Panc1 (cell line): ENCODE data around the gene FCRL4. TPM values are rescaled to one million over a fixed set of nuclear protein-coding genes. Genes with fewer than 3 reads are reported as not detected.

Experiments
- ATAC-seq: fragments of 200-7000 bp; cut with Tn5 transposase; 2 replicates; pipeline ENCODE4 v1.9.1; 2020; ENCODE audit warnings: mild to moderate bottlenecking, moderate library complexity
- BruUV-seq: library from RNA; stranded (reverse); fragments of 400-500 nt; replicated peaks from 2 replicates; lab custom pipeline; 2021; lab: Mats Ljungman, UMichigan
- CTCF ChIA-PET: fragments of 300-600 bp; sonication (Branson Sonifier 250); formaldehyde crosslinking; loops from one replicate; lab custom pipeline; 2022; ENCODE audit warnings: antibody characterized with exemption; lab: Charles Lee
- POLR2A ChIA-PET: fragments of 300-600 bp; sonication (Branson Sonifier 250); formaldehyde crosslinking; loops from one replicate; lab custom pipeline; 2022; ENCODE audit warnings: antibody characterized with exemption; lab: Charles Lee
- DNase-seq: peaks from one replicate; pipeline ENCODE4 v3.0.0-alpha.2; 2010; ENCODE audit warnings: low read depth, low spot score
- H3K27ac ChIP-seq: 2 replicates; pipeline ENCODE4 v1.5.1; 2011; ENCODE audit warnings: mild to moderate bottlenecking, low read length, inconsistent platforms
- H3K27me3 ChIP-seq: fragments of 200-500 bp; sonication (Bioruptor generic); 2 replicates; pipeline ENCODE4 v1.6.0; 2014; ENCODE audit warnings: low read length, inconsistent platforms; ENCODE audit not compliant: control insufficient read depth, insufficient read depth
- H3K36me3 ChIP-seq: fragments of 200-500 bp; sonication (Bioruptor generic); 2 replicates; pipeline ENCODE4 v1.5.1; 2014; ENCODE audit warnings: inconsistent platforms, mild to moderate bottlenecking, low read length, moderate library complexity; ENCODE audit not compliant: control insufficient read depth, insufficient read depth
- H3K4me1 ChIP-seq: 2 replicates; pipeline ENCODE4 v1.5.1; 2011; ENCODE audit warnings: inconsistent platforms, mild to moderate bottlenecking, low read length, moderate library complexity; ENCODE audit not compliant: control insufficient read depth, insufficient read depth
- H3K4me3 ChIP-seq, 2 experiments: 2 replicates each; pipeline ENCODE4 v1.5.1; 2011 to 2012; ENCODE audit warnings: low read depth in 2 of 2, low read length in 2 of 2, mild to moderate bottlenecking in 2 of 2, inconsistent platforms in 1 of 2, moderate library complexity in 1 of 2
- H3K9me3 ChIP-seq: fragments of 200-500 bp; sonication (Bioruptor generic); 2 replicates; pipeline ENCODE4 v1.5.1; 2014; ENCODE audit warnings: low read depth, mild to moderate bottlenecking, inconsistent platforms, low read length, moderate library complexity; ENCODE audit not compliant: control insufficient read depth, insufficient read depth
- POLR2AphosphoS5 ChIP-seq: IDR thresholded peaks from 2 replicates; pipeline ENCODE4 v1.6.1; 2012; ENCODE audit warnings: mild to moderate bottlenecking, low read depth, low read length, moderate library complexity
- SIN3A ChIP-seq: IDR thresholded peaks from 2 replicates; pipeline ENCODE4 v1.6.1; 2012; ENCODE audit warnings: low read depth, mild to moderate bottlenecking, low read length, moderate library complexity, borderline replicate concordance; ENCODE audit not compliant: insufficient read depth
- TCF7L2 ChIP-seq: IDR thresholded peaks from 2 replicates; pipeline ENCODE4 v1.6.1; 2011; ENCODE audit warnings: mild to moderate bottlenecking, low read depth, low read length, inconsistent platforms
- in situ Hi-C: cut with HindIII; loops from 2 replicates; pipeline ENCODE4 v1.10.0; 2016; ENCODE audit warnings: low sequenced_read_pairs, low pct_unique_long_range_greater_than_20kb
- intact Hi-C: fragments of 100-400 bp; cut with micrococcal nuclease; formaldehyde crosslinking; loops from one replicate; pipeline ENCODE4 v1.10.0; 2022; ENCODE audit not compliant: unreplicated experiment
- total RNA-seq: library from RNA; stranded (reverse); gene quantifications from one replicate; pipeline ENCODE4 v1.2.1, GENCODE V29; 2021; ENCODE audit not compliant: unreplicated experiment
- TF ChIP-seq, protein P1 (sequence below): fragments of 450-650 bp; IDR thresholded peaks from 2 replicates; pipeline ENCODE4 v1.5.1; 2017; ENCODE audit warnings: mild to moderate bottlenecking
- TF ChIP-seq, protein P2 (sequence below), 2 experiments: IDR thresholded peaks; 2 replicates each; pipeline ENCODE4 v1.6.1; 2011 to 2012; ENCODE audit warnings: low read depth in 2 of 2, control low read depth in 1 of 2, low read length in 1 of 2, mild to moderate bottlenecking in 1 of 2, moderate library complexity in 1 of 2; ENCODE audit not compliant: insufficient read depth in 1 of 2

The FCRL4 gene
- total RNA-seq, 1 experiment from 2014 or later: not detected

DNA sequence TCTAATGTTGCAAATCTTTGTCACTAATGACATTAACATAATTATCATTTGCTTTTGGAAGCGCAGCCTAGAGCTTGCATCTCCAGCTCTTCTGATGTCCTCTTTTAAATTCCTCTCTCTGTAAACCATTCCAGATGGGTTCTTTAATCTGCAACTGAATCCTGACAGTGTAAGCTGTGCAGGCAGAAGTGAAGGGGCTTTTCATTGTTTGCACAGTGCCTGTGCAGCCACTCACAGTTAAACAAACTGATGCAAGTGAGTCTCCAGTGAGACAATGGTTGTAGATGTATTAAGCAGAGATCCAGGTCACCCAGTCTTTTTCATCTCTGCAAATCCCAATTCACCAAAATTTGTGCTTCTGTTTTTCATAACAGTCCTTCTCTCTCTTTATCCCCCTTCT, 23.0 kb downstream of the FCRL4 start:
- in situ Hi-C loops: no loop called here
- no peak overlapping the region for H3K27ac ChIP-seq
- no peak for DNase-seq
- H3K4me3 ChIP-seq: no peak overlapping the region
- H3K36me3 ChIP-seq: no peaks in the 10 kb centered on the region
- ATAC-seq: no peak
- POLR2A ChIA-PET: no interaction called here
- peaks cover 7% of the 10 kb centered on the region; the same call in 1 of the 2 replicates for H3K27me3 ChIP-seq
- no peaks in the 10 kb centered on the region for H3K9me3 ChIP-seq
- CTCF ChIA-PET: no interaction called here
- intact Hi-C loops: loop anchor here (10.0 kb wide), 1 partner anchor 60 kb away; no protein-coding TSS in a partner anchor
- no TSS peak for BruUV-seq
- H3K4me1 ChIP-seq: no peaks in the 10 kb centered on the region
- TF ChIP-seq TCF7L2 (no peak), POLR2AphosphoS5 (no peak), SIN3A (no peak)
- TF ChIP-seq, protein P1, sequence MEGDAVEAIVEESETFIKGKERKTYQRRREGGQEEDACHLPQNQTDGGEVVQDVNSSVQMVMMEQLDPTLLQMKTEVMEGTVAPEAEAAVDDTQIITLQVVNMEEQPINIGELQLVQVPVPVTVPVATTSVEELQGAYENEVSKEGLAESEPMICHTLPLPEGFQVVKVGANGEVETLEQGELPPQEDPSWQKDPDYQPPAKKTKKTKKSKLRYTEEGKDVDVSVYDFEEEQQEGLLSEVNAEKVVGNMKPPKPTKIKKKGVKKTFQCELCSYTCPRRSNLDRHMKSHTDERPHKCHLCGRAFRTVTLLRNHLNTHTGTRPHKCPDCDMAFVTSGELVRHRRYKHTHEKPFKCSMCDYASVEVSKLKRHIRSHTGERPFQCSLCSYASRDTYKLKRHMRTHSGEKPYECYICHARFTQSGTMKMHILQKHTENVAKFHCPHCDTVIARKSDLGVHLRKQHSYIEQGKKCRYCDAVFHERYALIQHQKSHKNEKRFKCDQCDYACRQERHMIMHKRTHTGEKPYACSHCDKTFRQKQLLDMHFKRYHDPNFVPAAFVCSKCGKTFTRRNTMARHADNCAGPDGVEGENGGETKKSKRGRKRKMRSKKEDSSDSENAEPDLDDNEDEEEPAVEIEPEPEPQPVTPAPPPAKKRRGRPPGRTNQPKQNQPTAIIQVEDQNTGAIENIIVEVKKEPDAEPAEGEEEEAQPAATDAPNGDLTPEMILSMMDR: no peak
- TF ChIP-seq, protein P2, sequence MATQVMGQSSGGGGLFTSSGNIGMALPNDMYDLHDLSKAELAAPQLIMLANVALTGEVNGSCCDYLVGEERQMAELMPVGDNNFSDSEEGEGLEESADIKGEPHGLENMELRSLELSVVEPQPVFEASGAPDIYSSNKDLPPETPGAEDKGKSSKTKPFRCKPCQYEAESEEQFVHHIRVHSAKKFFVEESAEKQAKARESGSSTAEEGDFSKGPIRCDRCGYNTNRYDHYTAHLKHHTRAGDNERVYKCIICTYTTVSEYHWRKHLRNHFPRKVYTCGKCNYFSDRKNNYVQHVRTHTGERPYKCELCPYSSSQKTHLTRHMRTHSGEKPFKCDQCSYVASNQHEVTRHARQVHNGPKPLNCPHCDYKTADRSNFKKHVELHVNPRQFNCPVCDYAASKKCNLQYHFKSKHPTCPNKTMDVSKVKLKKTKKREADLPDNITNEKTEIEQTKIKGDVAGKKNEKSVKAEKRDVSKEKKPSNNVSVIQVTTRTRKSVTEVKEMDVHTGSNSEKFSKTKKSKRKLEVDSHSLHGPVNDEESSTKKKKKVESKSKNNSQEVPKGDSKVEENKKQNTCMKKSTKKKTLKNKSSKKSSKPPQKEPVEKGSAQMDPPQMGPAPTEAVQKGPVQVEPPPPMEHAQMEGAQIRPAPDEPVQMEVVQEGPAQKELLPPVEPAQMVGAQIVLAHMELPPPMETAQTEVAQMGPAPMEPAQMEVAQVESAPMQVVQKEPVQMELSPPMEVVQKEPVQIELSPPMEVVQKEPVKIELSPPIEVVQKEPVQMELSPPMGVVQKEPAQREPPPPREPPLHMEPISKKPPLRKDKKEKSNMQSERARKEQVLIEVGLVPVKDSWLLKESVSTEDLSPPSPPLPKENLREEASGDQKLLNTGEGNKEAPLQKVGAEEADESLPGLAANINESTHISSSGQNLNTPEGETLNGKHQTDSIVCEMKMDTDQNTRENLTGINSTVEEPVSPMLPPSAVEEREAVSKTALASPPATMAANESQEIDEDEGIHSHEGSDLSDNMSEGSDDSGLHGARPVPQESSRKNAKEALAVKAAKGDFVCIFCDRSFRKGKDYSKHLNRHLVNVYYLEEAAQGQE (IDR thresholded peaks at IDR 0.05; ENCODE audit: insufficient read depth in 1 of 2, low read depth in 2 of 2, low read length in 1 of 2): no peak

DNA sequence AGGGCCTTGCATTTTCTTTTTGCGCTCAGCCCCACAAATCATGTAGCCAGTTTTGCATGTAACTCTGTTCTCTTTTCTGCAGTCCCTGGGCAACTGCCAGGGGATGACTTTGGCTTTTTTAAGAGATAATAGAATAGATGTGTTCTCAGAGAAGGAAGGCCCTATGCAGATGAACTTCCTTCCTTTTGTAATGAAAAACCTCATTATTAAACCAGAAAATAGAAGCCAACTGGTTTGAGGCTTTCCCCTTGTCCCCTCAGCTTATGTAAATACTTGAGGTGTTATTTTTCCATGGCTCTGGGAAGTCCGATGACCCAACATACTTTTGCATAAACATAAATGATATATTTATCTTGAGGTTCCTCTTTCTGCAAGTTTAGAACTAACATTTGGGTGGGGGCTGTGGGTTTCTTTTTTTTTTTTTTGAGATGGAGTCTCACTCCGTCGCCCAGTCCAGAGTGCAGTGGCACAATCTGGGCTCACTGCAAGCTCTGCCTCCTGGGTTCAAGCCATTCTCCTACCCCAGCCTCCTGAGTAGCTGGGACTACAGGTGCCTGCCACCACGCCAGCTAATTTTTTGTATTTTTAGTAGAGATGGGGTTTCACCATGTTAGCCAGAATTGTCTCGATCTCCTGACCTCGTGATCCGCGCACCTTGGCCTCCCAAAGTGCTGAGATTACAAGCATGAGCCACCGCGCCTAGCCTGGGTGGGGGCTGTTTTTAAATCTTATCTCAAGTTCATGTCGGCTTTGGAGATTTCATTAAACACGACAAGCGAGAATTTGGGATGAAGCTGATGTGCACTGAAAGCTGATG, 31.2 kb downstream of the FCRL4 start:
- Histone ChIP-seq H3K27ac (no peak overlapping the region), H3K36me3 (no peaks in the 10 kb centered on the region), H3K9me3 (no peaks in the 10 kb centered on the region), H3K4me1 (no peaks in the 10 kb centered on the region), H3K27me3 (peaks cover 2% of the 10 kb centered on the region), H3K4me3 (no peak overlapping the region)
- CTCF ChIA-PET: interaction anchor here (0.7 kb wide), 1 partner anchor 124 kb away, joined by 5 read pairs; no protein-coding TSS in a partner anchor
- POLR2A ChIA-PET: no interaction called here
- no TSS peak for BruUV-seq
- no peak for DNase-seq
- intact Hi-C loops (no loop called here), in situ Hi-C loops (no loop called here)
- ATAC-seq: no peak
- TF ChIP-seq TCF7L2 (no peak), POLR2AphosphoS5 (no peak), SIN3A (no peak)
- TF ChIP-seq, protein P2 (IDR thresholded peaks at IDR 0.05; ENCODE audit: insufficient read depth in 1 of 2, low read depth in 2 of 2, low read length in 1 of 2): no peak
- TF ChIP-seq, protein P1: no peak
